Neural cell (in vitro differentiated cells): ENCODE data around the gene DTNBP1. TPM values are rescaled to one million over a fixed set of nuclear protein-coding genes. Genes with fewer than 3 reads are reported as not detected.

ENCODE experiments used
- H2AFZ ChIP-seq: fragments of 200-600, 300-800 bp; sonication (generic), shearing (Covaris generic); 2 replicates; pipeline ENCODE4 v1.6.0; 2014; ENCODE audit warnings: low read depth, mild to moderate bottlenecking, antibody characterized with exemption, low read length, moderate library complexity
- H3F3A ChIP-seq: fragments of 200-600 bp; shearing (Covaris generic); 2 replicates; pipeline ENCODE4 v1.6.1; 2016; ENCODE audit warnings: mild to moderate bottlenecking, moderate library complexity, mixed read lengths, antibody characterized with exemption, low read length; ENCODE audit not compliant: insufficient read depth, poor library complexity, severe bottlenecking
- H3K27ac ChIP-seq: fragments of 200-600, 300-800 bp; sonication (generic), shearing (Covaris generic); 2 replicates; pipeline ENCODE4 v1.5.1; 2014; ENCODE audit warnings: mild to moderate bottlenecking, low read length, moderate library complexity
- H3K27me3 ChIP-seq: fragments of 300-800, 200-600 bp; sonication (generic), shearing (Covaris generic); 2 replicates; pipeline ENCODE4 v1.6.0; 2014; ENCODE audit warnings: mild to moderate bottlenecking, low read depth, low read length, moderate library complexity; ENCODE audit not compliant: insufficient read depth
- H3K36me3 ChIP-seq: fragments of 300-800, 200-600 bp; sonication (generic), shearing (Covaris generic); 2 replicates; pipeline ENCODE4 v1.5.1; 2014; ENCODE audit warnings: mild to moderate bottlenecking, antibody characterized with exemption, low read length, moderate library complexity; ENCODE audit not compliant: insufficient read depth
- H3K4me2 ChIP-seq: fragments of 300-800, 200-600 bp; sonication (generic), shearing (Covaris generic); 2 replicates; pipeline ENCODE4 v1.6.0; 2014; ENCODE audit warnings: mild to moderate bottlenecking, low read length
- H3K4me3 ChIP-seq: fragments of 300-800, 200-600 bp; sonication (generic), shearing (Covaris generic); 2 replicates; pipeline ENCODE4 v1.5.1; 2014; ENCODE audit warnings: mild to moderate bottlenecking, low read length, moderate library complexity
- H3K79me2 ChIP-seq: fragments of 200-600 bp; shearing (Covaris generic); replicated peaks from 2 replicates; pipeline ENCODE4 v1.6.0; 2014; ENCODE audit warnings: mild to moderate bottlenecking, low read length, moderate library complexity; ENCODE audit not compliant: insufficient read depth
- H3K9ac ChIP-seq: fragments of 300-800, 200-600 bp; sonication (generic), shearing (Covaris generic); 2 replicates; pipeline ENCODE4 v1.6.1; 2016; ENCODE audit warnings: mild to moderate bottlenecking, low read length, mixed read lengths
- H3K9me2 ChIP-seq: fragments of 200-600 bp; shearing (Covaris generic); 2 replicates; pipeline ENCODE4 v1.6.1; 2016; ENCODE audit warnings: mild to moderate bottlenecking, low read length, mixed read lengths; ENCODE audit not compliant: insufficient read depth
- H3K9me3 ChIP-seq: fragments of 200-600, 300-800 bp; sonication (generic), shearing (Covaris generic); 2 replicates; pipeline ENCODE4 v1.6.1; 2016; ENCODE audit warnings: mild to moderate bottlenecking, mixed run types, low read length, moderate library complexity, mixed read lengths
- H4K20me1 ChIP-seq: fragments of 200-600 bp; shearing (Covaris generic); 2 replicates; pipeline ENCODE4 v1.6.1; 2016; ENCODE audit warnings: mild to moderate bottlenecking, mixed run types; ENCODE audit not compliant: insufficient read depth
- CTCF ChIP-seq: fragments of 450-650 bp; IDR thresholded peaks from 2 replicates; pipeline ENCODE4 v1.5.1; 2014; ENCODE audit warnings: antibody characterized with exemption, mild to moderate bottlenecking, moderate library complexity; ENCODE audit not compliant: poor library complexity, severe bottlenecking
- EP300 ChIP-seq: fragments of 450-650 bp; conservative IDR thresholded peaks from 2 replicates; pipeline ENCODE4 v1.6.1; 2014; ENCODE audit warnings: antibody characterized with exemption, mild to moderate bottlenecking, moderate library complexity; ENCODE audit not compliant: poor library complexity, severe bottlenecking
- EZH2 ChIP-seq: fragments of 200-600, 300-800 bp; shearing (Covaris generic), sonication (generic); IDR thresholded peaks from 2 replicates; pipeline ENCODE4 v1.6.1; 2014; ENCODE audit warnings: antibody characterized with exemption, low read length, borderline replicate concordance, mild to moderate bottlenecking; ENCODE audit not compliant: insufficient read depth, poor library complexity, severe bottlenecking
- MXI1 ChIP-seq: fragments of 450-650 bp; conservative IDR thresholded peaks from 2 replicates; pipeline ENCODE4 v1.6.1; 2014; ENCODE audit warnings: antibody characterized with exemption, mild to moderate bottlenecking; ENCODE audit not compliant: poor library complexity, severe bottlenecking
- POLR2AphosphoS5 ChIP-seq: IDR thresholded peaks from 2 replicates; pipeline ENCODE4 v1.6.1; 2012
- RAD21 ChIP-seq: fragments of 450-650 bp; conservative IDR thresholded peaks from 2 replicates; pipeline ENCODE4 v1.6.1; 2014; ENCODE audit warnings: antibody characterized with exemption, mild to moderate bottlenecking, moderate library complexity
- REST ChIP-seq: IDR thresholded peaks from 2 replicates; pipeline ENCODE4 v1.6.1; 2012; ENCODE audit warnings: borderline replicate concordance
- SMC3 ChIP-seq: fragments of 450-650 bp; conservative IDR thresholded peaks from 2 replicates; pipeline ENCODE4 v1.6.1; 2014; ENCODE audit warnings: antibody characterized with exemption, mild to moderate bottlenecking, moderate library complexity; ENCODE audit not compliant: poor library complexity
- TAF1 ChIP-seq: IDR thresholded peaks from 2 replicates; pipeline ENCODE4 v1.6.1; 2012; ENCODE audit warnings: low read depth
- polyA plus RNA-seq: library from polyadenylated mRNA; depleted of rRNA; stranded (reverse); fragments of >200 nt; gene quantifications from 2 replicates; pipeline ENCODE4 v1.2.3, GENCODE V29; 2014

DTNBP1 gene
- polyA plus RNA-seq, 1 donor from 2014 or later = 22.6 TPM

- no peak overlapping the region for H3K4me2 ChIP-seq
- peaks cover 7% of the 10 kb centered on the region for H3K36me3 ChIP-seq
- no peak for TF ChIP-seq SMC3
- no peak for TF ChIP-seq EP300
- TF ChIP-seq TAF1 = no peak
- no peak for TF ChIP-seq RAD21
- no peak for TF ChIP-seq EZH2
- TF ChIP-seq POLR2AphosphoS5 = no peak
- no peak for TF ChIP-seq MXI1
- TF ChIP-seq REST = no peak
- no peak for TF ChIP-seq CTCF
- H3K79me2 ChIP-seq = no peaks in the 10 kb centered on the region
- H3K4me3 ChIP-seq = no peak overlapping the region
- H3K9me2 ChIP-seq = no peaks in the 10 kb centered on the region
- H2AFZ ChIP-seq = no peak overlapping the region
- no peak overlapping the region for H3K27ac ChIP-seq
- H3F3A ChIP-seq = no peaks in the 10 kb centered on the region
- H3K9ac ChIP-seq = no peak overlapping the region
- H3K9me3 ChIP-seq = no peaks in the 10 kb centered on the region
- H4K20me1 ChIP-seq = no peaks in the 10 kb centered on the region
- no peaks in the 10 kb centered on the region for H3K27me3 ChIP-seq
Measured at GRCh38 chr6:15524861-15525401, 137.9 kb downstream of the DTNBP1 start.

GRCh38 chr6:15523679-15524630, 138.9 kb downstream of the DTNBP1 start:
- H2AFZ ChIP-seq = no peak overlapping the region
- H3K4me3 ChIP-seq = no peak overlapping the region
- TF ChIP-seq EZH2 (no peak), TAF1 (no peak), RAD21 (no peak), CTCF (no peak), MXI1 (no peak), POLR2AphosphoS5 (no peak), SMC3 (no peak), EP300 (no peak), REST (no peak)
- H3K9me2 ChIP-seq = no peaks in the 10 kb centered on the region
- H3K27ac ChIP-seq = no peak overlapping the region
- H3F3A ChIP-seq = no peaks in the 10 kb centered on the region
- H3K36me3 ChIP-seq = peaks cover 7% of the 10 kb centered on the region
- H3K9ac ChIP-seq = no peak overlapping the region
- H4K20me1 ChIP-seq = no peaks in the 10 kb centered on the region
- no peaks in the 10 kb centered on the region for H3K79me2 ChIP-seq
- H3K4me2 ChIP-seq = no peak overlapping the region
- H3K9me3 ChIP-seq = no peaks in the 10 kb centered on the region
- H3K27me3 ChIP-seq = no peaks in the 10 kb centered on the region
